Endothelial cell of umbilical vein (primary cell): ENCODE results near the gene MAPK8IP2. TPM values are rescaled to one million over a fixed set of nuclear protein-coding genes. Genes with fewer than 3 reads are reported as not detected.

ENCODE experiments used
- BruUV-seq: library from RNA; stranded (reverse); fragments of 400-500 nt; replicated peaks from 2 replicates; lab custom pipeline; 2021; lab: Mats Ljungman, UMichigan
- CTCF ChIA-PET: fragments of 300-600, 350-600 bp; sonication (Branson Sonifier 250); formaldehyde crosslinking; loops from one replicate; lab custom pipeline; 2021; ENCODE audit warnings: antibody characterized with exemption, inconsistent platforms; lab: Charles Lee
- POLR2A ChIA-PET: fragments of 300-600, 350-600 bp; sonication (Branson Sonifier 250); formaldehyde crosslinking; loops from one replicate; lab custom pipeline; 2021; ENCODE audit warnings: antibody characterized with exemption, inconsistent platforms; lab: Charles Lee
- DNase-seq: peaks from one replicate; pipeline ENCODE4 v3.0.0-alpha.2; 2011; ENCODE audit warnings: low read depth, low spot score
- FAIRE-seq: peaks from 2 replicates; lab custom pipeline; 2011; peaks lifted over from hg19 to GRCh38; lab: Jason Lieb, UNC
- H2AFZ ChIP-seq: 2 replicates; pipeline ENCODE4 v1.6.0; 2012; ENCODE audit warnings: low read depth, low read length, control low read depth, inconsistent platforms
- H3K27ac ChIP-seq: 2 replicates; pipeline ENCODE4 v1.5.1; 2011; ENCODE audit warnings: low read depth, mild to moderate bottlenecking, control low read depth, low read length, moderate library complexity; ENCODE audit not compliant: insufficient read depth
- H3K27me3 ChIP-seq, 2 experiments: 2 replicates each; pipeline versions ENCODE4 v1.6.0 to v1.6.1; 2011; ENCODE audit warnings: low read length in 2 of 2, mixed read lengths in 1 of 2; ENCODE audit not compliant: control insufficient read depth in 2 of 2, insufficient read depth in 2 of 2
- H3K36me3 ChIP-seq, 2 experiments: 2 replicates in 1 of 2; 3 replicates in 1 of 2; pipeline ENCODE4 v1.5.1; 2011; ENCODE audit warnings: low read length in 2 of 2, mild to moderate bottlenecking in 1 of 2, moderate library complexity in 1 of 2; ENCODE audit not compliant: control insufficient read depth in 2 of 2, insufficient read depth in 2 of 2; ENCODE audit errors: extremely low read depth in 1 of 2
- H3K4me1 ChIP-seq: 3 replicates; pipeline ENCODE4 v1.5.1; 2011; ENCODE audit warnings: mild to moderate bottlenecking, low read length; ENCODE audit not compliant: control insufficient read depth, insufficient read depth; ENCODE audit errors: extremely low read depth
- H3K4me2 ChIP-seq: 2 replicates; pipeline ENCODE4 v1.6.1; 2011; ENCODE audit warnings: low read length, control low read depth, mixed read lengths; ENCODE audit not compliant: insufficient read depth
- H3K4me3 ChIP-seq, 3 experiments: fragments of 200-600 bp in 1 of 3; sonication (generic), shearing (Covaris generic) in 1 of 3; replicated peaks in 1 of 3; 2 replicates each; pipeline ENCODE4 v1.5.1; 2011 to 2016; ENCODE audit warnings: control low read depth in 3 of 3, low read length in 3 of 3, mild to moderate bottlenecking in 2 of 3, inconsistent platforms in 1 of 3, low read depth in 1 of 3, moderate library complexity in 1 of 3; ENCODE audit not compliant: insufficient read depth in 1 of 3
- H3K79me2 ChIP-seq: 2 replicates; pipeline ENCODE4 v1.6.0; 2012; ENCODE audit warnings: low read length, inconsistent platforms; ENCODE audit not compliant: control insufficient read depth, insufficient read depth
- H3K9ac ChIP-seq: replicated peaks from 2 replicates; pipeline ENCODE3; 2011; ENCODE audit warnings: low read length, control low read depth; ENCODE audit not compliant: insufficient read depth; ENCODE audit errors: extremely low read depth
- H3K9me1 ChIP-seq: replicated peaks from 3 replicates; pipeline ENCODE4 v1.6.0; 2011; ENCODE audit warnings: mild to moderate bottlenecking, low read length; ENCODE audit not compliant: control insufficient read depth, insufficient read depth; ENCODE audit errors: extremely low read depth
- H3K9me3 ChIP-seq: replicated peaks from 2 replicates; pipeline ENCODE4 v1.5.1; 2012; ENCODE audit warnings: low read length, inconsistent platforms; ENCODE audit not compliant: control insufficient read depth, insufficient read depth
- H4K20me1 ChIP-seq: replicated peaks from 2 replicates; pipeline ENCODE3; 2011; ENCODE audit warnings: mild to moderate bottlenecking, low read length; ENCODE audit not compliant: control insufficient read depth, insufficient read depth; ENCODE audit errors: extremely low read depth
- CTCF ChIP-seq, 2 donors: IDR thresholded peaks; 1 replicate in 1 of 2; 2 replicates in 1 of 2; pipeline ENCODE4 v1.5.1; 2011; ENCODE audit warnings: low read length in 2 of 2, mild to moderate bottlenecking in 2 of 2, moderate library complexity in 2 of 2, control low read depth in 1 of 2, inconsistent platforms in 1 of 2, low read depth in 1 of 2; ENCODE audit not compliant: insufficient read depth in 1 of 2; ENCODE audit errors: extremely low read depth in 1 of 2
- EZH2 ChIP-seq: IDR thresholded peaks from 2 replicates; pipeline ENCODE4 v1.6.1; 2012; ENCODE audit warnings: borderline replicate concordance, low read depth, mild to moderate bottlenecking, moderate library complexity, low read length, inconsistent platforms; ENCODE audit not compliant: severe bottlenecking
- FOS ChIP-seq: IDR thresholded peaks from 2 replicates; pipeline ENCODE4 v1.6.1; 2011; ENCODE audit warnings: mild to moderate bottlenecking, low read length, moderate library complexity, borderline replicate concordance; ENCODE audit not compliant: insufficient read depth
- GATA2 ChIP-seq: IDR thresholded peaks from 2 replicates; pipeline ENCODE4 v1.7.0; 2011; ENCODE audit warnings: low read depth, mild to moderate bottlenecking, moderate library complexity, mixed read lengths, low read length; ENCODE audit not compliant: insufficient read length, insufficient read depth
- JUN ChIP-seq: IDR thresholded peaks from 2 replicates; pipeline ENCODE4 v1.6.1; 2011; ENCODE audit warnings: borderline replicate concordance, low read depth; ENCODE audit not compliant: insufficient read length, insufficient read depth
- MAX ChIP-seq: IDR thresholded peaks from 2 replicates; pipeline ENCODE4 v1.6.1; 2011; ENCODE audit not compliant: insufficient read depth, insufficient read length
- MYC ChIP-seq: IDR thresholded peaks from one replicate; pipeline ENCODE4 v1.6.1; 2011; ENCODE audit warnings: mild to moderate bottlenecking, low read depth, low read length
- POLR2A ChIP-seq: IDR thresholded peaks from 2 replicates; pipeline ENCODE4 v1.6.1; 2012; ENCODE audit warnings: low read depth, mild to moderate bottlenecking, control low read depth, low read length
- POLR2AphosphoS5 ChIP-seq: IDR thresholded peaks from 2 replicates; pipeline ENCODE4 v1.6.1; 2012; ENCODE audit warnings: low read depth, mild to moderate bottlenecking, control low read depth, low read length, moderate library complexity; ENCODE audit not compliant: insufficient read depth
- dilution Hi-C: fragments of 300-500 bp; cut with MboI; formaldehyde crosslinking; loops from one replicate; pipeline ENCODE4 v1.15.0; 2019; ENCODE audit warnings: low sequenced_read_pairs; ENCODE audit not compliant: extremely low pct_ligation_motif_present
- intact Hi-C: fragments of 100-400 bp; cut with micrococcal nuclease; formaldehyde crosslinking; loops from one replicate; pipeline ENCODE4 v1.10.0; 2022
- polyA plus RNA-seq, 4 experiments: library from polyadenylated mRNA; depleted of rRNA in 3 of 4; stranded (reverse) in 3 of 4; unstranded in 1 of 4; fragments of >200 nt; gene quantifications; 2 replicates each; pipeline versions ENCODE4 v1.2.1 to v1.2.3, GENCODE V29; 2011 to 2012; ENCODE audit warnings: missing spikeins in 1 of 4
- total RNA-seq: library from RNA; stranded (reverse); gene quantifications from 2 replicates; pipeline ENCODE4 v1.2.3, GENCODE V29; 2021

The MAPK8IP2 gene
- total and polyA plus RNA-seq, 2 donors (not counting 3 experiments of a cell fraction or from before 2014, with no cell fraction given) = 0.21 to 0.31 TPM

GRCh38 chr22:50576806-50577696 is 23.5 kb upstream of the MAPK8IP2 start:
- Histone ChIP-seq H3K27me3 (no peaks in the 10 kb centered on the region), H3K9me1 (no peaks in the 10 kb centered on the region), H3K9ac (no peak overlapping the region), H4K20me1 (no peaks in the 10 kb centered on the region), H3K27ac (no peak overlapping the region), H3K4me2 (no peak overlapping the region), H3K4me3 (no peak overlapping the region), H3K36me3 (peaks cover 0 to 7% of the 10 kb centered on the region in 2 experiments), H2AFZ (no peak overlapping the region), H3K79me2 (peaks cover 7% of the 10 kb centered on the region), H3K4me1 (peaks cover 6% of the 10 kb centered on the region), H3K9me3 (no peaks in the 10 kb centered on the region)
- intact Hi-C loops (loop anchor here (1.0 to 5.0 kb wide), 3 partner anchors 43 to 114 kb away; partner anchors contain the start of gene SHANK3), dilution Hi-C loops (no loop called here)
- DNase-seq (no peak), FAIRE-seq (no peak)
- ChIA-PET CTCF (interaction anchor here (1.0 to 5.2 kb wide), 7 partner anchors 11 to 114 kb away, joined by 3 to 91 read pairs (median 5); no protein-coding TSS in a partner anchor), POLR2A (no interaction called here)
- BruUV-seq = no TSS peak
- no peak for TF ChIP-seq CTCF (IDR thresholded peaks at IDR 0.05; ENCODE audit: extremely low read depth in 1 of 2, insufficient read depth in 1 of 2, low read depth in 1 of 2, low read length in 2 of 2)
- TF ChIP-seq GATA2 = no peak
- TF ChIP-seq MYC = no peak
- TF ChIP-seq FOS = no peak
- no peak for TF ChIP-seq POLR2A
- TF ChIP-seq EZH2 = no peak
- TF ChIP-seq JUN = no peak
- TF ChIP-seq POLR2AphosphoS5 = no peak
- no peak for TF ChIP-seq MAX
